Activated T-cell treated with anti-CD3 and anti-CD28 coated beads for 48 hours (primary cell): ENCODE measurements around the gene SH3GL1.

ENCODE experiments used
- DNase-seq: peaks from one replicate; pipeline ENCODE4 v3.0.0-alpha.2; 2020; ENCODE audit warnings: low read depth

SH3GL1 gene

GRCh38 chr19:4342615-4343369 lies 57.6 kb downstream of the SH3GL1 start:
- peak; percentile 86 for DNase-seq

GRCh38 chr19:4342314-4342614 lies 58.1 kb downstream of the SH3GL1 start:
- DNase-seq = no peak

DNA sequence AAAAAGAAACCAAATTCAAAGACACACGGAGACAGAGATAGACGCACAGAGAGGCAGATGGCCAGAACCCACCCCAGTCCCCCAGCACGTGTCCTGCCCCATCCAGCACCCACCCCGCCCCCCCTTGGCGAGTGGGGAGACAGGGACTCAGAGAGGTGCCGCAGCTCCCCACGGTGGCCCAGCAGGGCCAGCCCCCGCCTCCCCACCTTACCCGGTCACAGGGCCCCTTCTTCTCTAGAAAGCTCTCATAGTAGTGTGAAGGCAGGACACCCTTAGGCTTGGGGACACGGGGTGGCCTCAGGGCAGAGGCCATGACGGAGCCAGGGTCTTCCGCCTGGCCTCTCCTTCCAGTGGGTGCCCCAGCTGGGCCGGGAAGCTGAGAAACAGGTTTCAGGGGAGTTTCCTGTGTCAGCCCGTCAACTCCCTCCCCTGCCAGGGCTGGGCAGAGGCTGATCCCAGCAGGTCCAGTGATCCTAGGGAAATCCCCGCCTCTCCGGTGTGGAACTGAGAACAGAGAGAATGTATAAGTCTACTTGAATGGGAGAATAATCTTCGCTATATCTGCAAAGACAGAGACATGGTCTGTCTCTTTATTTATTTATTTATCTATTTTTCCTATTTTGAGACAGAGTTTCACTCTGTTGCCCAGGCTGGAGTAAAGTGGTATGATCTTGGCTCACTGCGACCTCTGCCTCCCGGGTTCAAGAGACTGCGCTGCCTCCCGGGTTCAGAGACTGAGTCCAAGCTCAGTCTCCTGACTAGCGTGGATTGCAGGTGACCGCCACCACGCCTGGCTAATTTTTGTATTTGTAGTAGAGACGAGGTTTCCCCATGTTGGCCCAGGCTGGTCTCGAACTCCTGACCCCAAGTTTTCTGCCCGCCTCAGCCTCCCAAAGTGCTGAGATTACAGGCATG lies 61.6 kb downstream of the SH3GL1 start, which contains the start of gene STAP2:
Gene STAP2 (minus strand): TSS at position 387 of the 915 bp plus-strand sequence. CDS start 74 bp downstream, at position 313.
- no peak for DNase-seq

- no peak for DNase-seq
Observed at GRCh38 chr19:4337906-4338440, 62.4 kb downstream of the SH3GL1 start.

- DNase-seq = no peak
Observed at GRCh38 chr19:4334929-4335570, 65.3 kb downstream of the SH3GL1 start.

DNA sequence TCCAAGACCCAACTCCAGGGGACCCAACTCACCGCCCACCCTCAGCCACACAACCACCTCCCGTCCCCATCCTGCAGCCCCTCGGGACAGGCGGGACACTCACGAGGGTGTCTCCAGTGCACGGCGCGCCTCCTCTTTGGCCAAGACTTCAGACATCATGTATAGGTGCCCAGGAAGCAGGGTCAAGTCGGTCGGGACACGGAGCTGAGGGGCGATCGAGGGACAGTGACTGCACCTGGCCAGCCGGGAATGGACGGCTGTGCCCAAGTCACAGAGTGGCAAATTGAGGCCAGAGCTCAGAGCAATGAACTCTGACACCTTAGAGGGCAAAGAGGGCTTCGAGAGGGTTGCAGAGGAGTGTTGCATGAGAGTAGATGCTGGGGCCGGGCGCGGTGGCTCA lies 70.5 kb downstream of the SH3GL1 start:
- no peak for DNase-seq

DNA sequence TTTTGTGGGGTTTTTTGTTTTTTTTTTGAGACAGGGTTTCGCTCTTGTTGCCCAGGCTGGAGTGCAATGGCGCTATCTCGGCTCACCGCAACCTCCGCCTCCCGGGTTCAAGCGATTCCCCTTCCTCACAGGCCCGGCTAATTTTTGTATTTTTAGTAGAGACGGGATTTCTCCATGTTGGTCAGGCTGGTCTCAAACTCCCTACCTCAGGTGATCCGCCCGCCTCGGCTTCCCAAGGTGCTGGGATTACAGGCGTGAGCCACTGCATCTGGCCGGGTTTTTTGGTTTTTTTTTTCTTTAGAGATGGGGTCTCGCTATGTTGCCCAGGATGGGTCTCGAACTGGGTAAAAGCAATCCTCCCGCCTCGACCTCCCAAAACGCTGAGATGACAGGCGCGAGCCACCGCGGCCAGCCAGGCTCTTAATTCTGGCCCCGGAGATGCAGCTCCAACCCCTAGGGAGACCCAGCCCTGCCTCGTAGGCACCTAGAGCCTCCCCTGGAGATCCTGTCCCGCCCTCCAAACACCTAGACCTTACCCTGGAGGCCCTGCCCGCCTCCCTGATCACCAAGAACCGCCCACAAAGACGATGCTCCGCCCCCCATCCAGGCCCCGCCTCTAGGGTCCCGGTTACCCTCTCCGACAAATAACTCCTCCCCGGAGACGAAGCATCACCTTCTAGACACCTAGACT lies 71.2 kb downstream of the SH3GL1 start:
- peak; percentile 65 for DNase-seq

DNA sequence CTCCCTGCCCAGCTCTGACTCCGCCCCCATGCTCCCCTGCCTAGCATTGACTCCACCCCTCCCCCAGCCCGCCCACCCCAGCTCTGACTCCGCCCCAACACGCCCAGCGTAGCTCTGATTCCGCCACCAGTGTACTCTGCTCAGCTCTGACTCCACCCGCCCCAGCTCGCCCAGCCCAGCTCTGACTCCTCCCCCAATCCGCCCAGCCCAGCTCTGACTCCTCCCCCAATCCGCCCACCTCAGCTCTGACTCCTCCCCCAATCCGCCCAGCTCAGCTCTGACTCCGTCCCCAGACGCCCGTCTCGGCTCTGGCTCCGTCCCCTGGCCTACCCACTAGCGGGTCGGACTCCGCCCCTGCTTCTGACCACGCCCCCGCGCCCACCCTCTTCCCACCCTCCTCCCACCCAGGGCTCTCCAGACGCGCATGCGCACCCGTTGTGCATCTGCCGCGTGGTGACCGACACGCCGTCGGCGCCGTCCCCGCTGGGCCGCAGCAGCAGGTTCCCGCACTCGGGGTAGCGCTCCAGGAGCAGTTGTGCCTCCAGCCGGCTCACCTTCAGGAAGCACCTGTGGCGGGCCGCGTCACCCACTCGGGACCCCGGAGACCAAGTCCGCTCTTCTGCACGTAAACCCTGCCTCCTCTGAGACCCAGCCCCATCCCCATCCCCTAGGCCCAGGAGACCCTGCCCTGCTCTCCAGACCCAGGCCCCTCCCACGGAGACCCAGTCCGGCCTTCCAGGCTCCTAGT lies 71.9 kb downstream of the SH3GL1 start:
- DNase-seq = peak; percentile 98

DNA sequence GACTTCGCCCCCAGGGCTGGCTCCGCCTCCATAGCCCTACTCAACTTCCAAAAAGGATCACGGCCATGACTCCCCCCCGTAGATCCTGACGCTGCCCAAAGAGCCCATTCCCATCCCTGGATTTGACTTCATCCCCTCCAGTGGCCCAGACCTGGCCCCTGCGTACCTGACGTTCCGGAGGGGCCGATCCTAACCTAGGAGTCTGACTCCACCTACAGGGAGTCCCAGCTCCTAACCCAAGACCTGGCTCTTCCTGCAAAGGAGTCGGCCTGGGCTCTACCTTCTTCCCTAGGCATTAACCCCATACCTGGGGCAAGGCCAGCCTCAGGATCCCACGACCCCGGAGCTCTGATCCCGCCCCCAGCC lies 72.5 kb downstream of the SH3GL1 start:
- DNase-seq = no peak

- DNase-seq = peak; percentile 85
Observed at GRCh38 chr19:4327252-4327876, 73.0 kb downstream of the SH3GL1 start.

DNA sequence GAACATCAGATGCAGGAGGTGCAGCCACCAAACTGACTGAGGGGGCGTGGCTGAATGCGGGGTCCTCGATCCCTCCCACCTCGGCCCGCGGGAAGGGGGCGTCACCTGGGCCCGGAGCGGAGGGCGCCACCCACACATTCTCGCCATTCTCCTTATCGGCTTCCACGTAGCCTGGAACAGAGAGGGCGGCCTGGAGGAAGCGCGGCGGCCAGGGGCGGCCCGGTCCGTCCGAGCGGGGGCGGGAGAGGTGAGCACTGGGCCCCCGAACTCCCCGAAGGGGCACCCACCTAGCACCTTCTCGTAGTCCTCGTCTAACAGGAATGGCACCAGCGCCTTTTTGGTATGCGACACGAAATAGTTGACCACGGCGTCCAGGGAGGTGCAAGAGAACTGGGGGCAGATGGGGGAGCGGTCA lies 73.5 kb downstream of the SH3GL1 start:
- DNase-seq = no peak

GRCh38 chr19:4326215-4326836 lies 74.0 kb downstream of the SH3GL1 start:
- no peak for DNase-seq

DNA sequence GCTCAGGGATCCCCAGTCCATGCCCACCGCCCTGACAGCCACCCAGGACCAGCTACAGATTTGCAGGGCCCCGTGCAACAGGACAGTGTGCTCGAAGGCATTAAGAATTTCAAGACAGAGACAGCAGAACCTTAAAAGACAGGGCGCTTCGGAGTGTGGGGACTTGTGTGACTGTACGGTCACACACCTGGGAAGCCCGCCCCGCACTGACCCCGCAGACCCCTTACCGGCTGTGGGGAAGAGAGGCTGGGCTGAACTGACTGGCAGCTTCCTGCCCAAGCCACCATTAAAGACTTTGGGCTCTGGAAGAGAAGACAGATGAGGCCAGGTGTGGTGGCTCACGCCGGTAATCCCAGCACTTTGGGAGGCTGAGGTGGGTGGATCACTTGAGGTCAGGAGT lies 76.1 kb downstream of the SH3GL1 start:
- no peak for DNase-seq

- DNase-seq = no peak
Observed at GRCh38 chr19:4323692-4324091, 76.7 kb downstream of the SH3GL1 start.

DNA sequence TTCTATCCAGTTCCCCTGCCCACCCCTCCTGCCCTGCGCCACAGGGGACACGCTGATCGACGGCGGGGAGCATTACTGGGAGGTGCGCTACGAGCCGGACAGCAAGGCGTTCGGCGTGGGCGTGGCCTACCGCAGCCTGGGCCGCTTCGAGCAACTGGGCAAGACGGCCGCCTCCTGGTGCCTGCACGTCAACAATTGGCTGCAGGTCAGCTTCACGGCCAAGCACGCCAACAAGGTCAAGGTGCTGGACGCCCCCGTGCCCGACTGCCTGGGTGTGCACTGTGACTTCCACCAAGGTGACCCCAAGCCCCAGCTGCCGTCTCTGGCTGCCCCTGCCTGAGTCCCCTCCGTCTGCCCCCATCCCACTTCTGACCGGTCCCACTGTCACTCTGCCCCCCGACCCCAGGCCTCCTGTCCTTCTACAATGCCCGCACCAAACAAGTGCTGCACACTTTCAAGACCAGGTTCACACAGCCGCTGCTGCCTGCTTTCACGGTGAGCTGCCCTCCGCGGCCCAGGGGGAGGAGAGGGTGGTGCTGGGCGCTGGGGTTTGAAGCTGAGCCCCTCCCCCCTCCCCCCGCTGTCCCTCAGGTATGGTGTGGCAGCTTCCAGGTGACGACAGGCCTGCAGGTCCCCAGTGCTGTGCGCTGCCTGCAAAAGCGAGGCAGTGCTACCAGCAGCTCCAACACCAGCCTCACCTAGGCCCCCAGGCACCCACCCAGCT lies 77.2 kb downstream of the SH3GL1 start:
- no peak for DNase-seq

GRCh38 chr19:4320419-4320818 lies 79.9 kb downstream of the SH3GL1 start:
- DNase-seq = no peak

DNA sequence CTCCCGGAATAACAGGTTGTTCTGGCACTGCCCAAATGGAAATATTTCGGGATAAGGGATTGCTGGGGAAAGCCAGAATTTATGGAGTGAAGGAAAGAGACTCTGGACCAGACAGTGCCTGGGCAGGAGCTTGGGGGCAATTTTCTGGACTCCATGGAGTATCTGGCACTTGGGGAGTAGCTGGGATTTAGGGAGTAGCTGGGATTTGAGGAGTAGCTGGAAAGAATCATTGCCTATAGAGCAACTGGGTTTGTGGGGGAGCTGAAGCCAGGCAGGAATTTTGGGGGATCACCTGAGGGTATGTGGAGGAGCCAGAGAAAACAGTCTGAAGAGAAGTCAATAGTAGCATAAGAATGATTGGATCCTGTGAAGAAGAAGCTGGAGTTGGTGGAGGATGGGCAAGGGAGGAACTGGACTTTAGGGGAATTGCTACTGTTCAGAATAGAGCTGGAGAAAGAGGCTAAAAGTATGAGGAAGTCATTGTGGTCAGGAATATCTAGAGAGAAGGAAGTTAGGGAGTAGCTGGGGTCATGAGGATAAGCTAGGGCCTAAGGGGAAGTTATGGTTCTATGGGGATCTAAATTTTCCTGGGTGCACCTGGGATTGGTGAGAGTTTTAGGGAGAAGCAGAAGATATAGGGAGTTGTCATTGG lies 81.2 kb downstream of the SH3GL1 start:
- DNase-seq = no peak

- DNase-seq = no peak
Observed at GRCh38 chr19:4318460-4318859, 81.9 kb downstream of the SH3GL1 start.

DNA sequence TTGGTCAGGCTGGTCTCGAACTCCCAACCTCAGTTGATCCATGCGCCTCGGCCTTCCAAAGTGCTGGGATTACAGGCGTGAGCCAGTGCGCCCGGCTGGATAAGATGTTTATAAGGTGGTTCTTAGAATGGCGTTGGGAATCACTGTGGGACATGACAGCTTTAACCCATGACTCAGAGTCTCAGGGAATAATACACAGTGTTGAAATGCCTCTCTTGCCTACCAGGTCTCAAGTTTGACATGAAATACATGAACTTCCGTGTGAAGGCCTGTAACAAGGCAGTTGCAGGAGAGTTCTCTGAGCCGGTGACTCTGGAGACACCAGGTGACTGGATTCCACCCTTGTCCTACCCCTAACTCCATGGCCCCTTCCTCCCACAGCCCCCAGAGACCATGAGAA lies 83.4 kb downstream of the SH3GL1 start:
- no peak for DNase-seq
